ENCODE results near the gene DNASE1L3. TPM values are rescaled to one million over a fixed set of nuclear protein-coding genes. Genes with fewer than 3 reads are reported as not detected.
A peak's percentile ranks its signal among the peaks of the same experiment; 100 is the strongest.

The DNASE1L3 gene
- not detected for total RNA-seq

GRCh38 chr3:58210761-58211460, at the start of gene DNASE1L3:
Gene DNASE1L3 (minus strand): TSS chr3:58210972. CDS start chr3:58210906, 66 bp downstream.
- no peak within 1 kb of the TSS for H3K27ac Mint-ChIP-seq
- no peak within 1 kb of the TSS for H3K4me3 Mint-ChIP-seq
- H3K4me1 Mint-ChIP-seq (ENCODE audit: low read depth) = peaks cover 27% of the 10 kb centered on the region
- CTCF ChIA-PET = interaction anchor here (0.7 kb wide), 1 partner anchor 116 kb away, joined by 4 read pairs; no protein-coding TSS in a partner anchor
- H3K9me3 Mint-ChIP-seq = no peaks in the 10 kb centered on the region
- intact Hi-C loops (cut with micrococcal nuclease) = no loop called here
- no peak for DNase-seq
- peaks cover 4% of the 10 kb centered on the region for H3K27me3 Mint-ChIP-seq (ENCODE audit: low read depth)
- no peaks in the 10 kb centered on the region for H3K36me3 Mint-ChIP-seq (ENCODE audit: low read depth)

GRCh38 chr3:58260261-58260731, 49.5 kb upstream of the DNASE1L3 start:
- no peaks in the 10 kb centered on the region for H3K27me3 Mint-ChIP-seq (ENCODE audit: low read depth)
- no peak overlapping the region for H3K4me3 Mint-ChIP-seq
- no peaks in the 10 kb centered on the region for H3K36me3 Mint-ChIP-seq (ENCODE audit: low read depth)
- no peak overlapping the region for H3K27ac Mint-ChIP-seq
- no peaks in the 10 kb centered on the region for H3K9me3 Mint-ChIP-seq
- peak; percentile 13 for DNase-seq
- intact Hi-C loops (cut with micrococcal nuclease) = no loop called here
- CTCF ChIA-PET = interaction anchor here (0.6 kb wide), 1 partner anchor 166 kb away, joined by 3 read pairs; no protein-coding TSS in a partner anchor
- no peaks in the 10 kb centered on the region for H3K4me1 Mint-ChIP-seq (ENCODE audit: low read depth)

- Mint-ChIP-seq H3K27me3 (ENCODE audit: low read depth) (no peaks in the 10 kb centered on the region), H3K9me3 (no peaks in the 10 kb centered on the region), H3K36me3 (ENCODE audit: low read depth) (no peaks in the 10 kb centered on the region), H3K27ac (no peak overlapping the region), H3K4me3 (no peak overlapping the region), H3K4me1 (ENCODE audit: low read depth) (no peaks in the 10 kb centered on the region)
- intact Hi-C loops (cut with micrococcal nuclease) = no loop called here
- CTCF ChIA-PET = interaction anchor here (0.6 kb wide), 1 partner anchor 125 kb away, joined by 4 read pairs; no protein-coding TSS in a partner anchor
- DNase-seq = no peak
Measured at GRCh38 chr3:58258392-58259055, 47.8 kb upstream of the DNASE1L3 start.

GRCh38 chr3:58256511-58256910, 45.7 kb upstream of the DNASE1L3 start:
- no peaks in the 10 kb centered on the region for H3K4me1 Mint-ChIP-seq (ENCODE audit: low read depth)
- H3K36me3 Mint-ChIP-seq (ENCODE audit: low read depth) = no peaks in the 10 kb centered on the region
- H3K9me3 Mint-ChIP-seq = no peaks in the 10 kb centered on the region
- H3K27ac Mint-ChIP-seq = no peak overlapping the region
- intact Hi-C loops (cut with micrococcal nuclease) = no loop called here
- DNase-seq = no peak
- H3K4me3 Mint-ChIP-seq = no peak overlapping the region
- H3K27me3 Mint-ChIP-seq (ENCODE audit: low read depth) = no peaks in the 10 kb centered on the region
- CTCF ChIA-PET = no interaction called here

DNA sequence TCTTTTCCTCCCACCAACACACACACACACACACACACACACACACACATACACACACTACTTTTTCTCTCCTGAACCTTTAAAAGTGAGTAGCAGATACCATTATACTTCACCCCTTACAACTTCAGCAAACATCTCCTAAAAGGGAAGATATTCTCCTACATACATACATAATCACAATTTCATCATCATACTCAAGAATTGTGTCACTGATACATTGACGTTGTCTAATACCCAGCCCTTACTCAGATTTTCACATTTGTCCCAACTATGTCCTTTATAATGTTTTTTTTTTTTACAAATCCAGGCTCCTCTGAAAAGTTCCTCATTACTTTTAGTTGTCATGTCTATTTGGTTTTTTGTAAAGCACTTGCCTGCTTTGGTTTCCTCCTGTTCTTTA, 45.3 kb upstream of the DNASE1L3 start:
- Mint-ChIP-seq H3K4me1 (ENCODE audit: low read depth) (no peaks in the 10 kb centered on the region), H3K36me3 (ENCODE audit: low read depth) (no peaks in the 10 kb centered on the region), H3K27ac (no peak overlapping the region), H3K27me3 (ENCODE audit: low read depth) (no peaks in the 10 kb centered on the region), H3K4me3 (no peak overlapping the region), H3K9me3 (no peaks in the 10 kb centered on the region)
- no peak for DNase-seq
- intact Hi-C loops (cut with micrococcal nuclease) = no loop called here
- CTCF ChIA-PET = no interaction called here

- intact Hi-C loops (cut with micrococcal nuclease) = no loop called here
- no peak overlapping the region for H3K4me3 Mint-ChIP-seq
- no peak for DNase-seq
- no peaks in the 10 kb centered on the region for H3K4me1 Mint-ChIP-seq (ENCODE audit: low read depth)
- H3K27ac Mint-ChIP-seq = no peak overlapping the region
- no peaks in the 10 kb centered on the region for H3K9me3 Mint-ChIP-seq
- no peaks in the 10 kb centered on the region for H3K27me3 Mint-ChIP-seq (ENCODE audit: low read depth)
- H3K36me3 Mint-ChIP-seq (ENCODE audit: low read depth) = no peaks in the 10 kb centered on the region
- CTCF ChIA-PET = interaction anchor here (2.0 kb wide), 1 partner anchor 16 kb away, joined by 6 read pairs; the partner anchor contains the start of gene ABHD6
Measured at GRCh38 chr3:58254144-58254543, 43.4 kb upstream of the DNASE1L3 start.

GRCh38 chr3:58251631-58252035, 40.9 kb upstream of the DNASE1L3 start:
- Mint-ChIP-seq H3K9me3 (no peaks in the 10 kb centered on the region), H3K27ac (no peak overlapping the region), H3K4me1 (ENCODE audit: low read depth) (no peaks in the 10 kb centered on the region), H3K4me3 (no peak overlapping the region), H3K36me3 (ENCODE audit: low read depth) (no peaks in the 10 kb centered on the region), H3K27me3 (ENCODE audit: low read depth) (no peaks in the 10 kb centered on the region)
- no peak for DNase-seq
- CTCF ChIA-PET = no interaction called here
- intact Hi-C loops (cut with micrococcal nuclease) = no loop called here

DNA sequence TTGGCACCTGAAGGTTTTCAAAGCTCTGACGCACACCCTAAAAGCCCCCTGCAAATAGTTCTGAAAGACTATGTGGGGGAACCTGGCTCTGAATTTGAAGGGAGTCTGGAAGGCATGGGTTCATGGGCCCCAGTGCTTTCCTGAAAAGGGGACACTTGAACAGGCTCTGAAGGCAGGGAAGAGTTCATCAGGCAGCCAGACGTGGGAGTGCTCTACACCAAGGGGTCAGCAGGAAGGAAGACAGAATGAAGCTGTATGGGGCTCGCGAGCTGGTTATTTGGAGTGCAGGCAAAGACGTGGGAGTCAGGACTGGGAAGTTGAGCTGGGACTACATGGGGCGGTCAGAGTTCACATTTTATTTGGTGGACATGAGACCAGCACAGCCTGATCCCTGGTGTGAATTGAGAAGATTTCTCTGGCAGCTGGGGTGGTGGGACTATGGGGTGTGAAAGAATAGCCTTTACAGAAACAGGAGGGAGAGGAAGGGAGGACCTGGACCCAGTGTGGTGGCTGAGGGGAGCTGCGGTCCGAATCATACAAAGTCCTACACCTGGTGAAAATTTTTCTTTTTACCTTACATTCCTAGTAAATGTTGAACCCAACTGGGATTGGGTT, 39.4 kb upstream of the DNASE1L3 start:
- Mint-ChIP-seq H3K4me3 (no peak overlapping the region), H3K27ac (no peak overlapping the region), H3K36me3 (ENCODE audit: low read depth) (no peaks in the 10 kb centered on the region), H3K9me3 (no peaks in the 10 kb centered on the region), H3K27me3 (ENCODE audit: low read depth) (no peaks in the 10 kb centered on the region), H3K4me1 (ENCODE audit: low read depth) (no peaks in the 10 kb centered on the region)
- no peak for DNase-seq
- intact Hi-C loops (cut with micrococcal nuclease) = no loop called here
- CTCF ChIA-PET = interaction anchor here (0.9 to 1.3 kb wide), 2 partner anchors 32 to 67 kb away, joined by 4 to 5 read pairs; no protein-coding TSS in a partner anchor

- no peaks in the 10 kb centered on the region for H3K9me3 Mint-ChIP-seq
- no peak for DNase-seq
- intact Hi-C loops (cut with micrococcal nuclease) = no loop called here
- H3K4me1 Mint-ChIP-seq (ENCODE audit: low read depth) = no peaks in the 10 kb centered on the region
- H3K4me3 Mint-ChIP-seq = no peak overlapping the region
- no peaks in the 10 kb centered on the region for H3K36me3 Mint-ChIP-seq (ENCODE audit: low read depth)
- H3K27me3 Mint-ChIP-seq (ENCODE audit: low read depth) = no peaks in the 10 kb centered on the region
- no peak overlapping the region for H3K27ac Mint-ChIP-seq
- CTCF ChIA-PET = no interaction called here
Measured at GRCh38 chr3:58249358-58250092, 38.8 kb upstream of the DNASE1L3 start.

DNA sequence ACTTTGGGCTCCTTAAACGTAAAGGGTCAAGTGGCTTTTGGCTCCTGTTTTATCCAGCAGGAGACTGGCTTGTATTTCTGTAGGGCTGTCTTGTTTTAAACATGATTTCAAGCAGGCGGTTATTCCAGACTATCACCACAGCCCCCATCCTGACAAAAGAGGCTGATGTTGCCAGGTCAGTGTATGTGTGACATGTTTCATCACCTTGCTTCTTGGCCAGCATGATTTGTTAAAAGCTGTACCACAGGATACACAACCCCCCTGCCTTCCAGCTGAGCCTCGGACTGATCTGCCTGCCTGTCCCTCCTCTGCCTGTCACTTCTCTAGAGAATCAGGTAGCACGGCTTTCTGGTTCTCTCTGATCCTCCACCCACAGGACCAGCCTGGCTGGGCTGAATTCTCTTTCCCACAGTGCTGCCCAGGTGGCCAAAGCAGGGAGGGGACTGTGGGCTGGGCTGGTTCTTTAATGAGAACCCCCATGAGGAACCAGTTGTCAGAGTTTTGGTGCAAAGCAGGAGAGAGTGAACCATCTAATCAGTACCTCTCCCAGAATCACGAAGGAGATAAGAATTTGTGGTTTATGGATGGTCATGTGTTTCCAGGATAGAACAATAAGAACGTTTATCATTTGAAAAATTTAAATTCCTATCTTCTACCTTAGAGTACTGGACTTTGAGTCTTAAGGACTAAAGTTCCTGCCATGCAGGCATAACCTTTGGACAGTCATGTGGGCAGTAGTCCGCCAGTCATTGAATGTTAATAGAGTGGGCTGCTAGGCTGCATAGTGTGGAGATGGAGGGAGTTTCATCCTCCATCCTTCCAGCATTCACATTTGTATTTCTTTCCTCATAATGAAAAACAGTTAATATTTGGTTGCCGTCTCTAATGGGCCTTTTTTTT, 35.6 kb upstream of the DNASE1L3 start:
- CTCF ChIA-PET = no interaction called here
- Mint-ChIP-seq H3K4me3 (no peak overlapping the region), H3K27me3 (ENCODE audit: low read depth) (no peaks in the 10 kb centered on the region), H3K4me1 (ENCODE audit: low read depth) (no peaks in the 10 kb centered on the region), H3K27ac (no peak overlapping the region), H3K9me3 (no peaks in the 10 kb centered on the region), H3K36me3 (ENCODE audit: low read depth) (no peaks in the 10 kb centered on the region)
- DNase-seq = no peak
- intact Hi-C loops (cut with micrococcal nuclease) = no loop called here

- no peak overlapping the region for H3K4me3 Mint-ChIP-seq
- CTCF ChIA-PET = no interaction called here
- no peak for DNase-seq
- H3K27ac Mint-ChIP-seq = no peak overlapping the region
- H3K27me3 Mint-ChIP-seq (ENCODE audit: low read depth) = no peaks in the 10 kb centered on the region
- intact Hi-C loops (cut with micrococcal nuclease) = no loop called here
- no peaks in the 10 kb centered on the region for H3K9me3 Mint-ChIP-seq
- H3K36me3 Mint-ChIP-seq (ENCODE audit: low read depth) = no peaks in the 10 kb centered on the region
- H3K4me1 Mint-ChIP-seq (ENCODE audit: low read depth) = no peaks in the 10 kb centered on the region
Measured at GRCh38 chr3:58243976-58244585, 33.3 kb upstream of the DNASE1L3 start.

Data from activated naive CD4-positive, alpha-beta T cell treated with anti-CD3 and anti-CD28 coated beads for 36 hours (primary cell).